ENCODE data around the gene CCDC30.

Gene CCDC30

GRCh38 chr1:42657981-42658876, 195.1 kb downstream of the CCDC30 start, which contains the start of gene PPIH:
Gene PPIH (plus strand): TSS chr1:42658423. CDS start chr1:42658447, 24 bp downstream.
- peak; percentile 19 for TF ChIP-seq CTCF (IDR thresholded peaks at IDR 0.05; ENCODE audit: insufficient read depth, low read depth, low read length, missing control alignments)
- peak within 1 kb of the TSS; percentile 91 for H3K4me3 ChIP-seq (ENCODE audit: low read depth, low read length)
- peak; percentile 95 for DNase-seq (ENCODE audit: low read depth)

DNA sequence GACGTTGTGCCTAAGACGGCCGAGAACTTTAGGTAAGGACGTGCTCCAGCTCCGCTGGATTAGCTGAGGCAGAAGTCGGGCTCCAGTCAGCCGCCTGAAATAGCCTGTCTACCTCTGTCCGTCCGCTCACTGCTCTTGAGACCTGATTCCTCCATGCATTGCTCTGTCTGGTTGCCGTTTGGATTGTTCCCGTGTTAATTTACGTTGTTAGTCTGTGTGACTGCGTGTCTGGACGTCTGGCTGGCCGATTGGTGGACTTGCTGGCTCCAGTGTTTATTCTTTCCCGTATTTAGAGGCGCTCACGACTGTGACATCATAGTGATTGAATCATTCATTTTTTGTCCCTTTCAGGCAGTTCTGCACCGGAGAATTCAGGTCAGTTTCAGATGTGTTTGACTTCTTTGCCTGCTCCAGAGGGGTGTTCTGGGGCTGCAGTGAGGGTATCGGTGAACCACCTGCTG, 195.8 kb downstream of the CCDC30 start:
- no peak for DNase-seq (ENCODE audit: low read depth)
- TF ChIP-seq CTCF (IDR thresholded peaks at IDR 0.05; ENCODE audit: insufficient read depth, low read depth, low read length, missing control alignments): no peak
- H3K4me3 ChIP-seq (ENCODE audit: low read depth, low read length): peak overlapping the region; percentile 91

GRCh38 chr1:42660907-42661500, 197.9 kb downstream of the CCDC30 start:
- TF ChIP-seq CTCF (IDR thresholded peaks at IDR 0.05; ENCODE audit: insufficient read depth, low read depth, low read length, missing control alignments): no peak
- H3K4me3 ChIP-seq (ENCODE audit: low read depth, low read length): peak overlapping the region; percentile 24; the same call in 1 of the 2 replicates
- peak; percentile 42 for DNase-seq (ENCODE audit: low read depth)

GRCh38 chr1:42669936-42670335, 206.8 kb downstream of the CCDC30 start:
- H3K4me3 ChIP-seq (ENCODE audit: low read depth, low read length): no peak overlapping the region
- DNase-seq (ENCODE audit: low read depth): no peak
- no peak for TF ChIP-seq CTCF (IDR thresholded peaks at IDR 0.05; ENCODE audit: insufficient read depth, low read depth, low read length, missing control alignments)

DNA sequence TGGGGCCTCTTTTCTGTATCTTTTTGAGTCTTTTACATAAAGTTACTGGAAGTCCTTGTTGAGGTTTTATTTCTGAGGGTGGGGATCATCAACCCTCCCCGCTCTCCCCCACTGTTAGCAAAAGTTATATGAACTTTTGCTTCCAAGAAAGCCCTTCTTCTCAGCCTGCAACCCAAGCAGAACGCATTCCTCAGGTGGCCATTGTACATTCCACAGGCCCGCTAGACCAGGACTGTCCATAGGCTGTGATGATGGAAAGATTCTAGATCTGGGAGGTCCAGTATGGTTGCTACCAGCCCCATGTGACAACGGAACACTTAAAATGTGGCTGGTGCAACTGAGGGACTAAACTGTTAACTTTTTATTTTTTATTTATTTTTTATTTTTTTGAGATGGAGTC, 207.3 kb downstream of the CCDC30 start:
- no peak overlapping the region for H3K4me3 ChIP-seq (ENCODE audit: low read depth, low read length)
- TF ChIP-seq CTCF (IDR thresholded peaks at IDR 0.05; ENCODE audit: insufficient read depth, low read depth, low read length, missing control alignments): no peak
- no peak for DNase-seq (ENCODE audit: low read depth)

- no peak overlapping the region for H3K4me3 ChIP-seq (ENCODE audit: low read depth, low read length)
- no peak for TF ChIP-seq CTCF (IDR thresholded peaks at IDR 0.05; ENCODE audit: insufficient read depth, low read depth, low read length, missing control alignments)
- no peak for DNase-seq (ENCODE audit: low read depth)
These were observed 211.1 kb downstream of the CCDC30 start for GRCh38 chr1:42674214-42674613.
